SU-DHL-6 (cell line): ENCODE measurements around the gene SLC9A6.
"Not testable (repeated sequence)": the region's sequence is repeated elsewhere in the genome, so short reads cannot be mapped to it uniquely, and the experiment has no call there.

Experiments
- H2AFZ ChIP-seq: fragments of 200-600 bp; sonication (generic); 2 replicates; pipeline ENCODE4 v1.6.1; 2014; ENCODE audit warnings: low read depth, mild to moderate bottlenecking, moderate library complexity, mixed read lengths, antibody characterized with exemption, low read length; ENCODE audit not compliant: severe bottlenecking
- H3F3A ChIP-seq: fragments of 200-600 bp; shearing (Covaris generic); 2 replicates; pipeline ENCODE4 v1.6.0; 2016; ENCODE audit warnings: antibody characterized with exemption, mild to moderate bottlenecking; ENCODE audit not compliant: insufficient read depth
- H3K27ac ChIP-seq: fragments of 200-600 bp; sonication (generic); 2 replicates; pipeline ENCODE4 v1.5.1; 2016; ENCODE audit warnings: low read depth, mild to moderate bottlenecking, low read length, moderate library complexity, mixed read lengths
- H3K27me3 ChIP-seq: fragments of 200-600 bp; sonication (generic), shearing (Covaris generic); 2 replicates; pipeline ENCODE4 v1.6.0; 2014; ENCODE audit warnings: mild to moderate bottlenecking, low read length
- H3K36me3 ChIP-seq: fragments of 200-600 bp; sonication (generic); 2 replicates; pipeline ENCODE4 v1.6.1; 2014; ENCODE audit warnings: mild to moderate bottlenecking, low read length, mixed read lengths
- H3K4me2 ChIP-seq: fragments of 300-600, 200-600 bp; shearing (Covaris generic), sonication (generic); 2 replicates; pipeline ENCODE4 v1.6.0; 2014; ENCODE audit warnings: low read length, low read depth, mild to moderate bottlenecking; ENCODE audit not compliant: poor library complexity, severe bottlenecking
- H3K4me3 ChIP-seq: fragments of 200-600 bp; sonication (generic); 2 replicates; pipeline ENCODE4 v1.5.1; 2014; ENCODE audit warnings: antibody characterized with exemption, low read length, mild to moderate bottlenecking, mixed read lengths; ENCODE audit not compliant: insufficient read depth, poor library complexity, severe bottlenecking
- H3K79me2 ChIP-seq: fragments of 200-600 bp; sonication (generic); 2 replicates; pipeline ENCODE4 v1.6.1; 2014; ENCODE audit warnings: mild to moderate bottlenecking, low read length, moderate library complexity; ENCODE audit not compliant: insufficient read depth
- H3K9ac ChIP-seq: fragments of 200-600 bp; sonication (generic); 2 replicates; pipeline ENCODE4 v1.7.0; 2014; ENCODE audit warnings: mild to moderate bottlenecking, low read length
- H3K9me2 ChIP-seq: fragments of 200-600 bp; sonication (generic); replicated peaks from 2 replicates; pipeline ENCODE4 v1.6.1; 2014; ENCODE audit warnings: low read length; ENCODE audit not compliant: insufficient read depth
- H3K9me3 ChIP-seq: fragments of 200-600 bp; sonication (generic); 2 replicates; pipeline ENCODE4 v1.6.1; 2014; ENCODE audit warnings: low read length, mixed read lengths; ENCODE audit not compliant: insufficient read depth
- H4K20me1 ChIP-seq: fragments of 200-600 bp; sonication (generic); 2 replicates; pipeline ENCODE4 v1.6.1; 2014; ENCODE audit warnings: low read depth, mild to moderate bottlenecking, antibody characterized with exemption, low read length, moderate library complexity, mixed read lengths
- EZH2phosphoT487 ChIP-seq: fragments of 200-600 bp; sonication (generic), shearing (Covaris generic); conservative IDR thresholded peaks from 2 replicates; pipeline ENCODE4 v1.6.1; 2018; ENCODE audit warnings: mild to moderate bottlenecking, antibody characterized with exemption, low read length, moderate library complexity, mixed read lengths
- TF ChIP-seq, protein P1 (sequence below): fragments of 200-600 bp; sonication (generic); IDR thresholded peaks from one replicate; pipeline ENCODE4 v1.5.1; 2017; ENCODE audit warnings: antibody characterized with exemption, mild to moderate bottlenecking, low read length, moderate library complexity; ENCODE audit not compliant: insufficient read depth, poor library complexity, severe bottlenecking

Gene SLC9A6

GRCh38 chrX:136047969-136048368 is 62.7 kb downstream of the SLC9A6 start:
- H3K27me3 ChIP-seq, result no peaks in the 10 kb centered on the region
- H3K4me3 ChIP-seq, result no peak overlapping the region
- no peaks in the 10 kb centered on the region for H3F3A ChIP-seq
- no peak overlapping the region for H3K27ac ChIP-seq
- H3K36me3 ChIP-seq, result no peaks in the 10 kb centered on the region
- H3K79me2 ChIP-seq, result no peaks in the 10 kb centered on the region
- no peaks in the 10 kb centered on the region for H3K9me3 ChIP-seq
- TF ChIP-seq, protein P1, sequence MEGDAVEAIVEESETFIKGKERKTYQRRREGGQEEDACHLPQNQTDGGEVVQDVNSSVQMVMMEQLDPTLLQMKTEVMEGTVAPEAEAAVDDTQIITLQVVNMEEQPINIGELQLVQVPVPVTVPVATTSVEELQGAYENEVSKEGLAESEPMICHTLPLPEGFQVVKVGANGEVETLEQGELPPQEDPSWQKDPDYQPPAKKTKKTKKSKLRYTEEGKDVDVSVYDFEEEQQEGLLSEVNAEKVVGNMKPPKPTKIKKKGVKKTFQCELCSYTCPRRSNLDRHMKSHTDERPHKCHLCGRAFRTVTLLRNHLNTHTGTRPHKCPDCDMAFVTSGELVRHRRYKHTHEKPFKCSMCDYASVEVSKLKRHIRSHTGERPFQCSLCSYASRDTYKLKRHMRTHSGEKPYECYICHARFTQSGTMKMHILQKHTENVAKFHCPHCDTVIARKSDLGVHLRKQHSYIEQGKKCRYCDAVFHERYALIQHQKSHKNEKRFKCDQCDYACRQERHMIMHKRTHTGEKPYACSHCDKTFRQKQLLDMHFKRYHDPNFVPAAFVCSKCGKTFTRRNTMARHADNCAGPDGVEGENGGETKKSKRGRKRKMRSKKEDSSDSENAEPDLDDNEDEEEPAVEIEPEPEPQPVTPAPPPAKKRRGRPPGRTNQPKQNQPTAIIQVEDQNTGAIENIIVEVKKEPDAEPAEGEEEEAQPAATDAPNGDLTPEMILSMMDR, result no peak
- no peak for TF ChIP-seq EZH2phosphoT487
- no peak overlapping the region for H3K9ac ChIP-seq
- no peaks in the 10 kb centered on the region for H3K9me2 ChIP-seq
- no peaks in the 10 kb centered on the region for H4K20me1 ChIP-seq
- H2AFZ ChIP-seq, result no peak overlapping the region
- H3K4me2 ChIP-seq, result no peak overlapping the region

- TF ChIP-seq EZH2phosphoT487, result no peak
- TF ChIP-seq, protein P1, result no peak
- Histone ChIP-seq H3K4me3 (no peak overlapping the region), H3K9me3 (no peaks in the 10 kb centered on the region), H3K9me2 (no peaks in the 10 kb centered on the region), H3K79me2 (no peaks in the 10 kb centered on the region), H3K9ac (no peak overlapping the region), H3K4me2 (no peak overlapping the region), H3K36me3 (no peaks in the 10 kb centered on the region), H2AFZ (no peak overlapping the region), H3K27ac (no peak overlapping the region), H4K20me1 (no peaks in the 10 kb centered on the region), H3F3A (no peaks in the 10 kb centered on the region), H3K27me3 (no peaks in the 10 kb centered on the region)
These were observed 63.2 kb downstream of the SLC9A6 start for GRCh38 chrX:136048446-136048845.

GRCh38 chrX:136049608-136050007 is 64.4 kb downstream of the SLC9A6 start:
- Histone ChIP-seq H2AFZ (no peak overlapping the region), H4K20me1 (no peaks in the 10 kb centered on the region), H3K9me3 (no peaks in the 10 kb centered on the region), H3F3A (no peaks in the 10 kb centered on the region), H3K27ac (no peak overlapping the region), H3K4me3 (no peak overlapping the region), H3K27me3 (no peaks in the 10 kb centered on the region), H3K9me2 (no peaks in the 10 kb centered on the region), H3K4me2 (no peak overlapping the region), H3K9ac (no peak overlapping the region), H3K79me2 (no peaks in the 10 kb centered on the region), H3K36me3 (no peaks in the 10 kb centered on the region)
- TF ChIP-seq, protein P1, result no peak
- TF ChIP-seq EZH2phosphoT487, result no peak

- not testable (repeated sequence) for H4K20me1 ChIP-seq, H3K9ac ChIP-seq, H3K27me3 ChIP-seq, H3K36me3 ChIP-seq, H3K4me3 ChIP-seq, H3K4me2 ChIP-seq, H3K9me3 ChIP-seq, H3F3A ChIP-seq, H3K27ac ChIP-seq, H3K9me2 ChIP-seq, H3K79me2 ChIP-seq, H2AFZ ChIP-seq
These were observed 65.6 kb downstream of the SLC9A6 start for GRCh38 chrX:136050875-136051274.
